Stimulated activated CD8-positive, alpha-beta memory T cell treated with anti-CD3 and anti-CD28 coated beads, Interleukin-4, amount 100 ng/mL, for 4 hours (primary cell): Measurements from ENCODE around the gene CENPB.
"Not testable (repeated sequence)": the region's sequence is repeated elsewhere in the genome, so short reads cannot be mapped to it uniquely, and the experiment has no call there.

Experiments used
- DNase-seq, 2 donors: peaks; one replicate each; pipeline ENCODE4 v3.0.0-alpha.2; 2020; ENCODE audit warnings: low read depth in 2 of 2, low spot score in 1 of 2

CENPB gene

GRCh38 chr20:3786665-3787323 is at the start of gene CENPB:
CENPB (minus strand) TSS chr20:3786740; CDS start chr20:3786483, 257 bp downstream.
- DNase-seq = peak; percentile 68 to 72

GRCh38 chr20:3836132-3836531 is 49.6 kb upstream of the CENPB start:
- DNase-seq = no peak

- DNase-seq = not testable (repeated sequence)
Observed at GRCh38 chr20:3829891-3830290, 43.4 kb upstream of the CENPB start.

- no peak for DNase-seq
Observed at GRCh38 chr20:3828798-3829197, 42.3 kb upstream of the CENPB start.

- DNase-seq = no peak
Observed at GRCh38 chr20:3826420-3826819, 39.9 kb upstream of the CENPB start.

GRCh38 chr20:3825526-3825925 is 39.0 kb upstream of the CENPB start:
- DNase-seq = no peak

GRCh38 chr20:3823881-3824280 is 37.3 kb upstream of the CENPB start:
- no peak for DNase-seq

GRCh38 chr20:3821996-3822395 is 35.5 kb upstream of the CENPB start:
- DNase-seq = no peak

- no peak for DNase-seq
Observed at GRCh38 chr20:3820901-3821727, 34.6 kb upstream of the CENPB start.

GRCh38 chr20:3820048-3820900 is 33.7 kb upstream of the CENPB start, which contains the start of gene AP5S1:
AP5S1 (plus strand) TSS chr20:3820547; CDS start chr20:3822118, 1,571 bp downstream.
- DNase-seq = peak; percentile 78 to 89

GRCh38 chr20:3819411-3820047 is 33.0 kb upstream of the CENPB start:
- DNase-seq = no peak

GRCh38 chr20:3818155-3819151 is 31.9 kb upstream of the CENPB start:
- no peak for DNase-seq

- no peak for DNase-seq
Observed at GRCh38 chr20:3815703-3816315, 29.3 kb upstream of the CENPB start.

- no peak for DNase-seq
Observed at GRCh38 chr20:3814928-3815495, 28.5 kb upstream of the CENPB start.

GRCh38 chr20:3813848-3814581 is 27.5 kb upstream of the CENPB start:
- no peak for DNase-seq

GRCh38 chr20:3812975-3813847 is 26.7 kb upstream of the CENPB start:
- DNase-seq = no peak

GRCh38 chr20:3812259-3812681 is 25.7 kb upstream of the CENPB start:
- DNase-seq = no peak
